Stimulated activated CD8-positive, alpha-beta memory T cell treated with anti-CD3 and anti-CD28 coated beads, Interleukin-7, amount 100 ng/mL, for 24 hours (primary cell): ENCODE results near the gene TMEM218.

Source experiments
- DNase-seq: peaks from one replicate; pipeline ENCODE4 v3.0.0-alpha.2; 2020; ENCODE audit warnings: low read depth

TMEM218 gene

GRCh38 chr11:125053167-125053566 lies 58.3 kb downstream of the TMEM218 start:
- no peak for DNase-seq

- DNase-seq = no peak
These were observed 59.4 kb downstream of the TMEM218 start for GRCh38 chr11:125052047-125052446.

- no peak for DNase-seq
These were observed 62.1 kb downstream of the TMEM218 start for GRCh38 chr11:125049164-125049792.
